GM21447 (cell line): ENCODE data around the gene TRMT61B.

ENCODE experiments used
- ATAC-seq: cut with Tn5 transposase; IDR thresholded peaks from one replicate; pipeline ENCODE4 v1.9.1; 2021; ENCODE audit not compliant: unreplicated experiment

The TRMT61B gene

DNA sequence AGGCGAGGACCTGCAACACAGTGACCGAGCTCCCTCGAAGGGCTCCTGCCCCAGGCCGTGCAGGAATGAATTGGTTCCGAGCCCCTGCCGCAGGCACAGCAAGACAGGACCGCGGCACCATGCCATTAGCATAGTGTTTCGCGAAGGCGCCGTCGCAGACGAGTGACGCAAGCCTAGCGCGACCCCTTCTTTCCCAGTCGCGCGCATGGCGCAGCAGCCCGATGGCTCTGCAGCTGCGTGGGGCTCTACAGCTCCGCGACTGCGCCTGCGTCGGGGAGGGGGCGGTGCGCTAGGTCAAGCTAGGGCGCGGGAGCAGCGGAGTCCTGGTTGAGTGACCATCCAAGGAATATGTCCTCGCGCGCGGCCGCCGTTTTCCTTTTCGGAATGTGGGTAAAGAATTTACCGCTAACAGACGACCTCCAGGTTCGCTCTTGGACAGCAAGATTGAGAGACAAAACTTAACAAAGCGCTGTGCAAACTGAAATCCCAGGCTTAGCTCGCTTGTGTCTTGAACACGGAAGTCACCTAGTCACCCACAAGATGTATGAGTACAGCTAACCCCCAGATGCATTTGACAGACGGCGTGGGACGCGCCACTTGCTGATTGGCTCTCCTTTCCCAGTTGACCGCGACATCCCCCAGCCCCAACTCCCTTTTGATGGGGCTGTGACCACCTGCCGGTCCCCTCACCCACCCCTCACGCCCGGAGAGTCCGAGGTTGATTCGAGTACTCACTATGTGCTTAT lies at the start of gene TRMT61B:
TRMT61B (minus strand) TSS at position 164 of the 746 bp plus-strand sequence; CDS start at position 132, 32 bp downstream.
- peak; percentile 95 for ATAC-seq

DNA sequence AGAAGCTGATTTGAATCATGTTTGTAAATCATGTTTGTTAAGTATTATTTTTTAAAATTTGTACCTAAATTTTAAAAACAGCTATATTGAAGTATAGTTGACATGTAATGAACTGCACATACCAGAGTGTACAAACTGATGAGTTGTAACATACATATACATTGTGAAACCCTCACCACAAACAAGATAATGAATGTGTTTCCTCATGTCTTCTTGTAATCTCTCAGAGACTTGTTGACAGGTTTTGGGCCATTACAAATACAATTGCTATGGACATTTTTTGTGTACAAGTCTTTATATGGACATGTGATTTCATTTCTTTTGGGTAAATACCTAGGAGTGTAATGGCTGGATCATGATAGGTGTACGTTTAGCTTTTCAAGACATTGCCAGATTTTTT lies 45.8 kb upstream of the TRMT61B start:
- ATAC-seq = no peak

DNA sequence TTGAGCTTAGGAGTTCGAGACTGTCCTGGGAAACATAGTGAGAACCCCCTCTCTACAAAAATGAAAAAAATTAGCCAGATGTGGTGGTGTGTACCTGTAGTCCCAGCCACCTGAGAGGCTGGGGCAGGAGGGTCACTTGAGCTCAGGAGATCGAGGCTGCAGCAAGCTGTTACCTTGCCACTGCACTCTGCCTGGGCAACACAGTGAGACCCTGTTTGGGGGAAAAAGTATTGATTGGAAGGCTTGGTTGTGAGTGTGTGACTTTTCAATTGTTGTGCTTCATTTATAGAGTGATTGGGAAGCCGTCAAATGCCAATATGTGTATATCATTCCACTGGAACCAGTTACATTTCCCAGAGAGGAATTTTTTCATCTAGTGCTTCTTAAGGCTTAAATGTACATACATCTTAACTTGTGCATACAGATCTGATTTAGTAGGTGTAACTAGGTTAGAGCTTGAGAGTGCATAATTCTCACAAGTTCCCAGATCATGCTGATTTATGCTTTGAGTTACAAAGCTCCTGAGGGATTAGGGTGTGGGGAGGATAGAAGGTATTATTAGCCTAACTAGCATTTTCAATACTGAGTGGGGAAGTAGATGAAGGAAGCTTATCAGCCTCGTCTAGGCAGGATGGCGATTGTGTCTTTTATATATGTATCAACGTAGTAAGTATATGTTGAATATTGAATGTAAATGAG lies 39.7 kb upstream of the TRMT61B start:
- no peak for ATAC-seq

DNA sequence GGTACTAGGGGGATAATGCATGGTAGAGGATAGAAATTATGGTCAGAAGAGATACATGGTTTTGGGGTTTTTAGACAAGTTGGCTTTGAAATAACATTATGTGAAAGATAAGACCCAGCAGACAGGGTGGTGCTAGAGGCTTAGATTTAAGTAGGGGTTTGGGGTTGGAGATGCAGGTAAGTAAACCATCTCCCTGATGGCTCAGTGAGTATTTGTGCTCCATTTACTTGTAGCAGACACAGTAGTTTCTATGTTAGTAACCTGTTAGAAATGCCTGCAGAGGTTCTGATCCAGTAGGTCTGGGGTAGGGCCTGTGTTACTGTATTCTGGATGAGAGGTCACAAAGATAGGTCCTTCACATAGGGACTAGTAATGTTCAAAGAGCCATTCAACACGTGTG lies 38.1 kb upstream of the TRMT61B start:
- no peak for ATAC-seq

DNA sequence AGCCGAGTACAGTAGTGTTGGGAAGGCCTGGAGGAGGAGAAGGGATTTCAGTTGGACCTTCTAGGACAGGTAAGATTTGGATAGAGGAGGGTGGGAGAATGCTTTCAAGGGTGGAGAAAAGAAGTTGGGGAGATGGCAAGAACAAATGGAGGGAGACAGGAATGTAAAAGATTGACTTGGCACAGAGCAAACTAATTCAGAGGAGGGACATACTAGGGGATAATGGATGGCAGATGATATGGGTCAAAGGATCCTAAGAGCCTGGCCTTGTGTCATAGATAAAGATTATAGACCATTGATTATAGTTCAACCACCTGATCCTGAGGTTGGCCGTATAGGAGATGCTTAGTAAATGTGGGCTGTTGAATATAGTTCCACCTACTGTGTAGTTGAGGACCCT lies 36.7 kb upstream of the TRMT61B start:
- no peak for ATAC-seq

DNA sequence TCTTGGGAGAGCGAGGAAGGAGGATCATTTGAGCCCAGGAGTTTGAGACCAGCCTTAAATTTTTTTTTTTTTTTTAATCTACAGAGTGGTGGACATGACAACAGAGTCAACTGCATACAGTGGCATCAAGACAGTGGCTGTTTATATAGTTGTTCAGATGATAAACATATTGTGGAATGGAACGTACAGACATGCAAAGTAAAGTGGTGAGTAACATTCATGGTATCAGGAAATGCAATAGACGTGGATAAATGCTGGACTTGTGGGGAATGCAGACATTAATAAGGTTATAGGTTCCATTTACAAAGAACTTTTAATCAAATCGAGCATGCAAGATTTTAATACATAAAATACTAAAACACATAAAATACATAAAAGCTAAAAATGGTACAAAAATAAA lies 36.3 kb upstream of the TRMT61B start:
- no peak for ATAC-seq

DNA sequence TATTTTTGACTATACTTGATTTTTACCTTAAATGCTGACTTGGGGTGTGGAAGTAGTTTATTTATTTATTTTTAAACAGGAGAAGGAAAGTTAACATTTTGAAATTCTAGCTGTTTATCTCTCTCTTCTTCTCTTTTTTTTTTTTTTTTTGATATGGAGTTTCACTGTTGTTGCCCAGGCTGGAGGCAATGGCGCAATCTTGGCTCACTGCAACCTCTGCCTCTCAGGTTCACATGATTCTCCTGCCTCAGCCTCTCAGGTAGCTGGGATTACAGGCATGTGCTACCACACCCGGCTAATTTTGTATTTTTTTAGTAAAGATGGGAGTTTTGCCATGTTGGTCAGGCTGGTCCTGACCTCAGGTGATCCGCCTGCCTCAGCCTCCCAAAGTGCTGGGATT lies 35.4 kb upstream of the TRMT61B start:
- ATAC-seq = no peak

DNA sequence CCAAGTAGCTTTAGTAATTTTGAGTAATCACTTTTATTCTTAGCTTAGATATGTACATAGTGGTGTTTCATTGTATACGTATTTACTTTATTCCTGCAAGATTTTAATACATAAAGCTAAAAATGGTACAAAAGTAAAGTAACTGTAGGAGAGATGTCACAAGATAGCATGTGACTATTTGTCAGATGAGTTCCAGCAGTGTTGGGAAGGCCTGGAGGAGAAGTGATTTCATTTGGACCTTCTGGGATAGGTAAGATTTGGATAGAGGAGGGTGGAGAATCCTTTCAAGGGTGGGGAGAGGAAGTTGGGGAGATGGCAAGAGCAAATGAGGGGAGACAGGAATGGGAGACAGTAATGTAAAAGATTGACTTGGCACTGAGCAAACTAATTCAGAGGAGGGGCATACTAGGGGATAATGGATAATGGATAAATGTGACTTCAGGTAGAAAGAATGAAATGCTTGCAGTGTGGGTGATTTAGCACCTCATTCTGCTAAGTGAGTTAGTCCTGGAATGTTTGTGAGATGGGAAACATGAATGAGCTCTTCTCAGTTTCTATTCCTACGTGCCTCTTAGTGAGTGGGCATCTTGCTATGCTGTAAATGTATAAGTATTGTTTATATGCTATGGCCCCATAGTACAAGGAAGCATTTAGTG lies 34.8 kb upstream of the TRMT61B start:
- no peak for ATAC-seq

DNA sequence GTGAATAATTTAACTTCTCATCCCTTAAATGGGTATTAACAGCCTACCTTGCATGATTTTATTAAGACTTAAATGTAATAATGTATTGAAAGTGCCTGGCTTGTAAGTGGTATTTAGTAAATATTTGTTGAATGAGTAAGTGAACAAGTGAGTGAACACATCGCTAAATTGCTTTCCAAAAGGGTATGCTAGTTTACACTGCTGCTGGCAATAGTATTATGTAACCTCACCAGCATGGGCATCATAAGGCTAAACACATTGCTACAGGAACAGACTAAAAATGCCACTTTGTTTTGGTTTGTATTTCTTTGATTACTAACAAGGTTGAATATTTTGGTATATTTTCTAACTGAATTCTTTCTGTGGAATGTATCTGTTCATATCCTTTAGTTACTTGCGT lies 34.2 kb upstream of the TRMT61B start:
- no peak for ATAC-seq

DNA sequence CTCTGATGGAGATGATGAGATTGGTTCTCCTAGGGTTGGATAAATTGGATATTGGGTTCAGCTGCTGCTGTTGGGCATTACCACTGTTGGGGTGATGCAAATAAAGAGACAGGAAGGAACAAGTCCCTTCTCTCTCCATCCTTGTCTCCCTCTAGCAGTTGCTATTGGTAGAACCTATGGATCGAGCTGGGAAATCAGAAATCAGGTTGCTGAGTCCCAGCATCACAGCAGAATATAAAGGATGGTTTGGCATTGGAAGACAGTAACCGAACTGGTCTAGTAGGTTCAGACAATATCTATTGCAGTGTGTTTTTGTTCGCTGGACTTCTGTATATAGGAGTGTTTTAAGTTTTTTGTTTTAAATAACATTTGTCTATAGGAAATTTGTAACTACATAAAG lies 32.5 kb upstream of the TRMT61B start:
- ATAC-seq = no peak

DNA sequence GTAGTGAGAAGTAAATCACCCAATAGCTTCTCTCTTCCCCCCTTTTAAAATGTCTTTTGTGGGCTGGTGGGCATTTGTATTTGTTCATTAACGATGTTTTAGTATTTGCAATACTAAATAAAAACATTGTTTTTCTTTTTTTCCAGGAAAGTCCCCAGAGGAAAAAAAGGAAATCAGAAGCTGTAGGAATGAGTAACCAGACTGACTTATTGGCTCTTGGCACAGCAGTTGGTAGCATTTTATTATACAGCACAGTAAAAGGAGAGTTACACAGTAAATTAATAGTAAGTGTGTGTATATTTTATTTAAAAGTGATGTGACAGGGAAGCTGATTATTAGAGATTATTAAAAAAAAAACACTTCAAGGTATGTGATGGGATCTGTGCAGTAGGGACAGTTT lies 31.7 kb upstream of the TRMT61B start:
- ATAC-seq = no peak

DNA sequence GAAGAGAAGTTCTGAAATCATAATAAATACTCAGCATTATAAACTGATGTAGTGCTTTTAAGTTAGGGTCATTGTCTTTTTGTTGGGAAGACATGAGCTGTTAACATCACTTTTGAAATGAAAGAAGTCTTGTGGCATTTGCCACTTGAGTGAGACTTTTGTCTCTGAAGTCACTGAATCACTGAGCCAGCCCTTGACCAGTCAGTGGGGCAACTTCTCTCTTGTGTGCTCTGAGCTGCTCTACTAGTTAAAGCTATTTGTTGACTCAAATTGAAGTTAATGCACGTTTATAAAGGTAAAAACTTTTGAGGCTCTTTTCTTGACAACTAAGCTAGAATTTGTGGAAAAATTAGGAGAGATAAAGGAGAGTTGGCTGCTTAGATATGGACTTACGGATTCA lies 31.1 kb upstream of the TRMT61B start:
- no peak for ATAC-seq

DNA sequence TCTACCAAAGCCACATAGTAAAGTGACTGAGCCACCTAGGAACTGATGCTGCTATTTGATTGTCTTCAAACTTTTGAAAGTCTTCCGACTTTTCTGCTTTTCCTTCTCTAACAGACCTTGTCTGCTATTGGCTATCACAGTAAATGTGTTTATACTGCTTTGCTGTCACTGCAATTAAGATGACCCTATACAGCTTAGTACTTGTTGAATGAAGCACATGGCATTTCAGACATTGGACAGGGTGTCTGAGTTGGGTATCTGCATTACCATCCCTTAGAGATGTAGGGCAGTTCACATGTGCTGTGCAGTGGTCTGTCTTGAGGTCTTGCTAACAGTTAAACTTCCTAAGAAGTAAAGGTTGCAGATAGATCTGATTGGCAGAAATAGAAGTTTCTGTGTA lies 27.9 kb upstream of the TRMT61B start:
- no peak for ATAC-seq

DNA sequence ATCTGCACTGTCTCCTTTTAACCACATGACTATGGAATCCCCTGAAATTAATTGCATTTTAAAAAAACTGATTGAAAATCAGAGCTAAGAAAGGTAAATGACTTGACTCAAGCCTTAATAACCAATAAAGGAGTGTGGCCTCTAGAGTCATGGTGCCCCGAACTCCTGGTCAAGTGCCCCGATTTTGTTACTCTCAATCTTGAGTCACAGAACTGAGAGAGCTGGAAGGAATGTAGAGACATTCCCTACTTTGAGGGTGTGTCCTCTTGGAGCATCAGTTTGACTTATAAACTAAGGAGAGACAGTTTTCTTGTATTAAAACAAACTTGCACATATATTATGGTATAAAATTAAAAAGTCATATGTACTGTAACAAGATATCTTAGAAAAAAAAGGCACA lies 26.8 kb upstream of the TRMT61B start:
- ATAC-seq = no peak

DNA sequence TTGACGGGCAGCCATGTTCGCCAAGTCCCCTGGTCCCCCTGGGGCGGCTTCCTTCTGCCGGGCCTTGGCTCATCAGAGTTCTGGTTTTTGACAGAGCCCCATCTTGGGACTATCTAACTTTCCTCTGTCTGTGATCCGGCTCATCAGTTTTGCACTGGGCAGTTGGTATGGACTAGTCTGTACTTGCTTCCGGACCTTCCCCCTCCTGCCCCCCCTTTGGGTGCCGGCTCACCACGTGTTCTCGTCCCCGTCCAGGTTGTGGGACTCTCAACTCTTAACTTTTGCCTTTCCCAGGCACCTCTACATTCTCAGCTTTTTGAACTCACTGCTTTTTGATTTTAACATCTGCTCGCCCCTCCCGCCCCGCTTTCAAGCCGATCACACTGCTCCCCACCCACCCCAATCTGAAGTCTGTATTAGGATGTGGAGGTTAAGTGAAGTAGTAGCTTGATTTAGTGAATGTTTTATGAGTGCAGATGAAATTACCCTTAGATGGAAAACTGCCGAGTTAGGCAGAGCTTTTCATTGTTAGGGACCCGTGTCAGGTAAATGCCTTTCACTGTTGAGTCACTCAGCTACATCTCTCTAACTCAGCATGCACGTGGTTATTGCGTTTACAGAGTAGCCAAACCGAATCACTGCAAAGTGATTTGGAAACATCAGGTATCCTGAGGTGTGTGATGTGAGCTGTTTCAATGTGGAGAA lies 25.2 kb upstream of the TRMT61B start:
- ATAC-seq = peak; percentile 38

DNA sequence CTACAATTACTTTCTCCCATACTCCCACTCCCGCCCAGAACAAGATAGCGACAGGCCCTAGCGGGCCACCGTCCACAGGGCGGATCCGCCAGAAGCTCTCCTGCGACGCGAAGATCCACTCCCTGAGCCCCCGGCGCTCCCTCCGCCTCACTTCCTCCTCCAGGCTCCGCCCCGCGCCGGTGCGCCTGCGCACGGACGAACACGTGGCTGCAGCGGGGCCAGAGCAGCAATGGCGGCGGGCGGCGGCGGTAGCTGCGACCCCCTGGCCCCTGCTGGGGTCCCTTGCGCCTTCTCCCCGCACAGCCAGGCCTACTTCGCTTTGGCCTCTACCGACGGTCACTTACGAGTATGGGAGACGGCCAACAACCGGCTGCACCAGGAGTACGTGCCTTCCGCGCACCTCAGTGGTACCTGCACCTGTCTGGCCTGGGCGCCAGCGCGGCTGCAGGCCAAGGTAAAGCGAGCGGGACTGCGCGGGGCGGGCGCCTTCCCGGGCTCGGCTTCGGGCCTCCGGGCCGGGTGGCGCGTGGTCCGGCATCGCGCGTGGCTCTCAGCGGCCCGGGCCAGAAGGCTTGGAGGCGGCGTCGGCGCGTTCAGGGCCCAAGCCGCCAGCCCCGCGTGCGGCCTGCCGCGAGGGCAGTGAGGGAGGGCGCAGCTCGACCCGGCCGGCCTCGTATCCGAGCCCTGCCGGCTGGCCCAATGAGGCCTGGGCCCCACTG lies 24.5 kb upstream of the TRMT61B start, which contains the start of gene WDR43:
WDR43 (plus strand) TSS at position 198 of the 719 bp plus-strand sequence; CDS start at position 230, 32 bp downstream.
- ATAC-seq = peak; percentile 81

DNA sequence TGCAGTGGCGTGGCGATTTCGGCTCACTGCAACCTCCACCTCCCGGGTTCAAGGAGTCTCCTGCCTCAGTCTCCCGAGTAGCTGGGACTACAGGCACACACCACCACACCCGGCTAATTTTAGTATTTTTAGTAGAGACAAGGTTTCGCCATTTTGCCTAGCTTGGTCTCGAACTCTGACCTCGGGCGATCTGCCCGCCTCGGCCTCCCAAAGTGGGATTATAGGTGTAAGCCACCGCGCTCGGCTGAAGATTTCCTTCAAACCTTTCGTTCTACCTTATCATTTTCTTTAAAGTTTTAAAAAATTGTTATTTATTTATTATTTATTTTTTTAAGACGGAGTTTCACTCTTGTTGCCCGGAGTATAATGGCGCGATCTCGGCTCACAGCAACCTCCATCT lies 23.4 kb upstream of the TRMT61B start:
- ATAC-seq = no peak

DNA sequence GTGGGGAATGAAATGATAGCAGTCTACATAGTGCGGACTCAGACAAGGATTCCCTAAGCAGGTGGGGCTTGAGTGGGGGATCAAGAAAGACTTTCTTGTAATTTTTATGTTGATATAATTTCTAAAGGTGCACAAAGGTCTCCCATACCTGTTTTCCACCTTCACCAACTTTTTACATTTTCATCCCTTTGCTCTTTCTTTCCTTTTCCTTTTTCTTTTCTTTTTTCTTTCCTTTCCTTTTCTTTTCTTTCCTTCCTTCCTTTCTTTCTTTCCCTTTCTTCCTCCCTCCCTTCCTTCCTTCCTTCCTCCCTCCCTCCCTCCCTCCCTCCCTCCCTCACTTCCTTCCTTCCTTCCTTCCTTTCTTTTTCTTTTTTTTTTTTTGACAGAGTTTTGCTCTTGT lies 10.1 kb upstream of the TRMT61B start:
- ATAC-seq = no peak

DNA sequence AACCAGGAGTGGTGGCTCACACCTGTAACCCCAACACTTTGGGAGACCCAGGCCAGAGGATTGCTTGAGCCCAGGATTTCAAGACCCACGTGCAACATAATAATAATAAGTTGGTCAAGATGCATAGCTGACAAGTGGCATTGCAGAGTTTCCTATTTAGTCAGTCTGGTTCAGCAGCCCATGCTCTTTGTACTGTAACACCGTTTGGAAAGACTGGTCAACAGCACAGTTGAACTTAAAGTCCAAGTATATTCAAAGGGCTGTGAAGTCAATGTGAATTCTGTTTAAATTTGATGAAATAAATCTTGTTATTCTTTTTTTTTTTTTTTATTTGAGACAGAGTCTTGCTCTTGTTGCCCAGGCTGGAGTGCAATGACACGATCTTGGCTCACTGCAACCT lies 1.5 kb upstream of the TRMT61B start:
- ATAC-seq = no peak

DNA sequence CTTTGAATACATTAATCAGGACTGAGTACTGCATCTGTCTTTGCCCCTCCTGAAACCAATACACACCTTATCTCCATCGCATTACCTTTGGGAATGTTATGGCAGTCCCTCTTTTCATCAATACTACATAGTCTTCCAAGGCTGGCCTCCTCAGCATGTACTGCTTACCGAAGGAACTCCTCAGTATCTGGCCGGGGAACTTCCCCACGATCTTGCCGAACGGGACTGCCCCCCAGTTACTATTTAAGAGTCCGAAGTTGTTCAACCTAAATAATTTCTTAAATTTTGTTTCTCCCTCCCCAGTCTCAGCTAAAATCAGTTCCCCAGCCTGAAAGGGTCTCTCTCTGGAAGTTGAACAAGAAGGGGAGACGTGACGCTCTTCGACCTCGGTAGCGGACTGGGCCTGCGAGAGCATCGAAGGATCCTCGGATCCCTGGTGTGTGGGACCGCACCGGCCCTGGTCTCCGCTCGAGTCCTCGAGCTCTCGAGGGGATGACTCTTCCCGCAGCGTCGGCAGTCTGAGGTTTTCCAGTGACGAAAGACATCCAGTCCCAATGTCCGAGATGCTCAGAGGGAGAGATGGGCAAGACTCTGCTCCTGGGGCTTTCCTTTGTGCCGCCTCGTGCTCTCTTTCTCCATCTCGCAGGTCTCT lies 489 bp downstream of the TRMT61B start:
- peak; percentile 23 for ATAC-seq
